ENCODE data around the gene CAAP1.
"Not testable (repeated sequence)": the region's sequence is repeated elsewhere in the genome, so short reads cannot be mapped to it uniquely, and the experiment has no call there.

Gene CAAP1

DNA sequence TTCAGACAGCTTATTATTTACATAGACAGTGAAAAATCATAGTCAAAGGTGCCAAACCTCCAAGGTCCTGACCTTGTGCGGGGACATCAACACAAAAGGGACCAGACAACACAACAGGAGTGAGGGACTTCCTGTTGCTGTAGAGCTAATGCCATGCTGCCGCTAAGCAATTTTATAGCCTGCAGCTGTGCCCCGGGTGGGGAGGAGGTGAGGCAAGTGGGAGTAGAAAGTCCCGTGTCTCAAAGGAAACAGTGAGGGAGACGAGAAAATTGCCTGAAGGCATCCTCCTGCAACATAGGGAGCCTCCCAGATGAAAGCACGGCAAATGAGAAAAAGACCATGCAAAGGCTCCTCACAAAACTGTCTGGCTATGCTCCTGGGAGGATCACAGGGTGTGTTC is 58.8 kb downstream of the CAAP1 start:
- DNase-seq (ENCODE audit: low read depth), result no peak

DNA sequence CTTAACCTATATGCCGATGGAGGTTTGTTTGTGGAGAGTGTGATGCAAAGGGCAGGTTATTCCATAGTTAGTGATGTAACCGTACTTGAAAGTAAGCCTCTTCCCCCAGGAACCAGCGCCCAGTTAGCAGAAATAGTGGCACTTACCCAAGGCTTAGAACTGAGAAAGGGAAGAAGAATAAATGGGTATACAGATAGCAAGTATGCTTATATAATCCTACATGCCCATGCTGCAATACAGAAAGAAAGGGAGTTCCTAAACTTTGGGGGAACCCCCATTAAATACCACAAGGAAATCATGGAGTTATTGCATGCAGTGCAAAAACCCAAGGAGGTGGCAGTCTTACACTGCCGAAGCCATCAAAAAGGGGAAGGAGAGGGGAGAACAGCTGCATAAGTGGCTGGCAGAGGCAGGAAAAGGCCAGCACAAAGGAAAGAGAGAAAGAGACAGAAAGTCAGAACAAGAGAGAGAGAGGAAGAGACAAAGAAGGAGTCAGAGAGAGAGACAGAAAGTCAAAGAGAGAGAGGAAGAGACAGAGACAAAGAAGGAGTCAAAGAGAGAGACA is 64.1 kb downstream of the CAAP1 start:
- not testable (repeated sequence) for DNase-seq (ENCODE audit: low read depth)

DNA sequence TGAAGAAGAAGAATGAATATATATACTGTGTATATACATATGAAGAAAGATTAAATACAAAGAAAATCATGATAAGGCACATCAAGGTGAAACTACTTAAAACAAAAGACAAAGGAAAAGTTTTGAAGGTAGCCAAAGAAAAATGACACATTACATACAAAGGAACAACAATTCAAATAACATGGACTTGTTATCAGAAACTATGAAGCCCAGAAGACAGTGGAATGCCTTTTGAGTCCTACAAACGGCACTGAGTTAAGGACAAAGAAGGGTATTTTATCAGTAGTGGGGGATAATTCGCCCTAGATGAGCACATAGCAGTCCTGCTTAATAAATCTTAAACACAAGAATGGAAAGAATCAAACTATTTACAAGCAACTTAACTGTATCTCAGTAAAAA is 77.8 kb downstream of the CAAP1 start:
- no peak for DNase-seq (ENCODE audit: low read depth)

DNA sequence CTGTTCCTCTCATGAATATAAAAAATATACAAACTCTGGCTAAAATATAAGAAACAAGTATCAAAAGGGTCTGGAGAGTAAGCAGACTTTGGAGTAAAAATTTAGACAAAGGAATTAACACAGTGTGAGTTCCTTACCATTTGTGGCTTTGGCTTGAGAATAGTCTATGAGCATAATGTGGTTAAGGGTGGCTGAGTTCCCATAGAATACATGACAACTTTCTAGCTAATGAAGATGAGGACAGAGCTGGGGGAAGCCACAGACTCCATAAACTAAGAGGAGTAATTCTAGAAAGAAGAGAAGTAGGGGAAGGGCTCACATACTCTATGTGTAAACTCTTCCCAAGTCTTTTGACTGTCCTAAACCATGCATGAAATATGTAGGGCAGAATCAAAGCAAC is 79.4 kb downstream of the CAAP1 start:
- DNase-seq (ENCODE audit: low read depth), result no peak

DNA sequence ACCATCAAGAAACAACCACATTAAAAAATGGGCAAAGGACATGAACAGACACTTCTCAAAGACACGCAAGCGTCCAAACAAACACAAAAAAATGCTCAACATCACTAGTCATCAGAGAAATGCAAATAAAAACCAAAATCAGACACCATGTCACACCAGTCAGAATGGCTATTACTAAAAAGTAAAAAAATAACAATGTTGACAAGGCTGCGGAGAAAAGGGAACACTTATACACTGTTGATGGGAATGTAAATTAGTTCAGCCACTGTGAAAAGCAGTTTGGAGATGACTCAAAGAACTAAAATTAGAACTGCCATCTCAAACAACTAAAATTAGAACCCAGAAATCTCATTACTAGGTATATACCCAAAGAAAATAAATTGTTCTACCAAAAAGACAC is 80.4 kb downstream of the CAAP1 start:
- DNase-seq (ENCODE audit: low read depth), result no peak

DNA sequence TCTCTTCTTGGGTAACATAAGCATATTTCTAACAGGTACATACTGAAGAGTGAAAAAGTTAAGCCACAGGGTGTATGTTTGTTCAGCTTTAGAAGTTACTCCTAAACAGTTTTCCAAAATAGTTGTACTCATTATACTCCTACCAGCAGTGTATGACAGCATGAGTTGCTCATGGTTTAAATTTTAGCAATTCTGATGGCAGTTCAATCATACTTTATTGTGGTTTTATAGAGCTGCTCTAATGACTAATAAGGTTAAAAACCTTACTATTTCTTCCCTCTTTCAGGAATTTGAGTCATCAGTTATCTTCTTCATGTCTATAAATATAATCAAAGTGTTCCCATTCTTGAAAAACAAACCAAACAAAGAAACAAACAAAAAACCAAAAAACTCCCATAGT is 81.5 kb downstream of the CAAP1 start:
- DNase-seq (ENCODE audit: low read depth), result no peak

DNA sequence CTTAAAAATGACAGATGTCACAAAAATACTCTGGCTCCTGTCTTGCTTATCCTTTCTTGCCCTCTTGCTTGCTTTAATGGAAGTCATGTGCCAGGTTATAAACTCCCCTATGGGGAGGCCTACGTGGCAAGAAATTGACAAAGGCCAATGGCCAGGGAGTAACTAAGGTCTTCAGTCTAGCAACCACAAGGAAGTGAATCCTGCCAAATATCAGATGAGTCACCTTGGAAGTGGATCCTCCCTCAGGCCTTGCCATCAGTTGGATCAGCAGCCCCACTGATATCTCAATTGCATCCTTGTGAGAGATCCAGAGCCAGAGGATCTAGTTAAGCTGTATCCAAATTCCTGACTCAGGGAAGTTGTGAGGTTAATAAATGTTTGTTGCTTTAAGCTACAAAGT is 82.8 kb downstream of the CAAP1 start:
- no peak for DNase-seq (ENCODE audit: low read depth)

DNA sequence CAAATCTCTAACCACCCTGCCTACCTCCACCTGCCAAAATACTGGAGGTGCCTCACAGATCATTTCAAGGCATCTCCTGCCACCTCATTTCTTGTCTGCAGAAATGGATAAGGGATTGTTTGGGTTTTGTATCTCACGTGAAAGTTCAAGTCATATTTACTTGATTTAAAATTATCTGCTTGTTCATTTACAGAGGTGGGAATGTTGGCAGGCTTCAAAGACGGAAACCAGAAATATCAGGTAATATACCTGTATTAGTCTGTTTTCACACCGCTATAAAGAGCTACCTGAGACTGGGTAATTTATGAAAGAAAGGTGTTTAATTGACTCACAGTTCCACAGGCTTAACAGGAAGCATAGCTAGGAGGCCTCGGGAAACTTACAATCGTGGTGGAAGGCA is 85.4 kb downstream of the CAAP1 start:
- DNase-seq (ENCODE audit: low read depth), result no peak

DNA sequence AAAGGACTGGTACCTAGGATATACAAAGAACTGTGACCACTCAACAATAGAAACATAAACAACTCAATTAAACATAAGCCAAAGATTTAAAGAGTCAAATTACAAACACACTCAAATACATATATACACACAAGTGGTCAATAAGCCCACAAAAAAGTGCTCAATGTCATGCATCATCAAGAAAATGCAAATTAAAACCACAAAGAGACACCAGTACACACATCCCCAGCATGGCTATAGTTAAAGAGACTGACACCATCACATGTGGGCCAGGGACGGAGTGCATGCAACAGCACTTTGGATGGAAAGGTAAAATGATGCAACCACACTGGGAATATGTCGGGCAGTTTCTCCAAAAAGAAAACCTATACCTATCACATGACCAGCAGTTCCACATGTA is 89.7 kb downstream of the CAAP1 start:
- DNase-seq (ENCODE audit: low read depth), result no peak

DNA sequence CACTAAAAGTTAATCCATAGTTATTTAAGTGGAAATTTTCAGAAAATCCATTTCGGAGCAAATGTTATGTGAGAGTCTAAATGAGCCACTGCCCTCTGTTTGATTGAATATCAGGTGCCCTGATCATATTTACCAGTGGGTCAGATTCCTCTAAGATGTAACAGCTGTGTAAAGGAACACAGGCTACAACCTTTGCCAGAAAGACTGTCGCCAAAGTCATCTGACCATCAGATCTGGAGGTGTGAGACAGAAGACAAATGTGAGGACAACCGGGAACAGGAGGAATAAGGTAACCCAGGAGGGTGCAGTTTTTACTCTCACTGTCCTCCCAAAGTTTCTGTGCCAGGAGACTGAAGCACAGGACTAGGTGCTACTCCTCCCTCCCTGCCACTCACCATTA is 90.8 kb downstream of the CAAP1 start:
- no peak for DNase-seq (ENCODE audit: low read depth)

DNA sequence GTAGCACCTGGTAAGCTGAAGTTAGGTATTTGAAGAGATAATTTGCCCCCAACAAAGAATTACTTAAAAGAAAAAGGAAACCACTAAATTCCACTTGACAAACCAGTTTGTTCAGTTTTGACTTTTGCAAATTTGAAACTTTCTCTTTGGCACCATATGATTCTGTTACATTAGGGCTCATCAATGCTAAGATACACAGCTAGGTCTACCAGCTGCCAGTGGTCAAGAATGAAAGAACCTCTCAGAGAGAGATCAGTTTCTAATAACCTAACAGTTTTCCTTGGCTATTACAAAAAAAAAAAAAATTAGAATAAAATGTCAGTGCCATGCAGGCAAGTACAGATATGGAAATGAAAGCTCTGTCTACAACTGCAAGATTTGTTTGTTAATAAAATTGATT is 92.3 kb downstream of the CAAP1 start:
- no peak for DNase-seq (ENCODE audit: low read depth)

DNA sequence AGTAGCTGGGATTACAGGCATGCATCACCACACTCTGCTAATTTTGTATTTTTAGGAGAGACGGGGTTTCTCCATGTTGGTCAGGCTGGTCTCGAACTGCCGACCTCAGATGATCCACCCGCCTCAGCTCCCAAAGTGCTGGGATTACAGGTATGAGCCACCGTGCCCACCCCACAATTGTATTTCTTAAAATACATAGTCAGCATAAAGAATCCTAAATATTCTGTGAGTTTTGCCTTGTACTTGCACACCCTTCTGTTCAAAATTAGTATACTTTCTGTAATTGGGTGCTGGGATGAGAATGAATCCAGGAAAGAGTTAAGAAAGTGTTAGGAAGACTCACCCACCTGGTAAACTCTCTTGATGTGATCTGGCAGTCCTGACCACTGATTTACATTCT is 101.3 kb downstream of the CAAP1 start:
- DNase-seq (ENCODE audit: low read depth), result no peak

Measured in activated T-helper 9 cell treated with anti-CD3 and anti-CD28 coated beads, Interleukin-2, amount 50 U/mL, for 16 hours (primary cell).